ENCODE results near the gene SRGAP3. TPM values are rescaled to one million over a fixed set of nuclear protein-coding genes. Genes with fewer than 3 reads are reported as not detected.

Gene SRGAP3
- total and polyA plus RNA-seq, 2 experiments from 2014 or later = 6.0 to 15.7 TPM

- TF ChIP-seq, protein P1, sequence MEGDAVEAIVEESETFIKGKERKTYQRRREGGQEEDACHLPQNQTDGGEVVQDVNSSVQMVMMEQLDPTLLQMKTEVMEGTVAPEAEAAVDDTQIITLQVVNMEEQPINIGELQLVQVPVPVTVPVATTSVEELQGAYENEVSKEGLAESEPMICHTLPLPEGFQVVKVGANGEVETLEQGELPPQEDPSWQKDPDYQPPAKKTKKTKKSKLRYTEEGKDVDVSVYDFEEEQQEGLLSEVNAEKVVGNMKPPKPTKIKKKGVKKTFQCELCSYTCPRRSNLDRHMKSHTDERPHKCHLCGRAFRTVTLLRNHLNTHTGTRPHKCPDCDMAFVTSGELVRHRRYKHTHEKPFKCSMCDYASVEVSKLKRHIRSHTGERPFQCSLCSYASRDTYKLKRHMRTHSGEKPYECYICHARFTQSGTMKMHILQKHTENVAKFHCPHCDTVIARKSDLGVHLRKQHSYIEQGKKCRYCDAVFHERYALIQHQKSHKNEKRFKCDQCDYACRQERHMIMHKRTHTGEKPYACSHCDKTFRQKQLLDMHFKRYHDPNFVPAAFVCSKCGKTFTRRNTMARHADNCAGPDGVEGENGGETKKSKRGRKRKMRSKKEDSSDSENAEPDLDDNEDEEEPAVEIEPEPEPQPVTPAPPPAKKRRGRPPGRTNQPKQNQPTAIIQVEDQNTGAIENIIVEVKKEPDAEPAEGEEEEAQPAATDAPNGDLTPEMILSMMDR (IDR thresholded peaks at IDR 0.05; ENCODE audit: low read depth, low read length) = no peak
- no peak for DNase-seq (ENCODE audit: low read depth in 1 of 2, low spot score in 1 of 2)
- Histone ChIP-seq H3K27me3 (peaks cover 8% of the 10 kb centered on the region), H3K4me3 (no peak overlapping the region), H3K27ac (no peak overlapping the region), H3K4me1 (ENCODE audit: low read depth) (no peaks in the 10 kb centered on the region), H3K9me3 (ENCODE audit: low read depth) (no peaks in the 10 kb centered on the region), H3K36me3 (no peaks in the 10 kb centered on the region)
Measured at GRCh38 chr3:8974458-8974857, 275.0 kb downstream of the SRGAP3 start.

- DNase-seq (ENCODE audit: low read depth in 1 of 2, low spot score in 1 of 2) = peak in 1 of 2 donors; percentile 47
- Histone ChIP-seq H3K27ac (no peak overlapping the region), H3K36me3 (no peaks in the 10 kb centered on the region), H3K27me3 (peaks cover 19% of the 10 kb centered on the region), H3K9me3 (ENCODE audit: low read depth) (no peaks in the 10 kb centered on the region), H3K4me3 (no peak overlapping the region), H3K4me1 (ENCODE audit: low read depth) (no peaks in the 10 kb centered on the region)
- TF ChIP-seq, protein P1 (IDR thresholded peaks at IDR 0.05; ENCODE audit: low read depth, low read length) = no peak
Measured at GRCh38 chr3:8972639-8973038, 276.8 kb downstream of the SRGAP3 start.

DNA sequence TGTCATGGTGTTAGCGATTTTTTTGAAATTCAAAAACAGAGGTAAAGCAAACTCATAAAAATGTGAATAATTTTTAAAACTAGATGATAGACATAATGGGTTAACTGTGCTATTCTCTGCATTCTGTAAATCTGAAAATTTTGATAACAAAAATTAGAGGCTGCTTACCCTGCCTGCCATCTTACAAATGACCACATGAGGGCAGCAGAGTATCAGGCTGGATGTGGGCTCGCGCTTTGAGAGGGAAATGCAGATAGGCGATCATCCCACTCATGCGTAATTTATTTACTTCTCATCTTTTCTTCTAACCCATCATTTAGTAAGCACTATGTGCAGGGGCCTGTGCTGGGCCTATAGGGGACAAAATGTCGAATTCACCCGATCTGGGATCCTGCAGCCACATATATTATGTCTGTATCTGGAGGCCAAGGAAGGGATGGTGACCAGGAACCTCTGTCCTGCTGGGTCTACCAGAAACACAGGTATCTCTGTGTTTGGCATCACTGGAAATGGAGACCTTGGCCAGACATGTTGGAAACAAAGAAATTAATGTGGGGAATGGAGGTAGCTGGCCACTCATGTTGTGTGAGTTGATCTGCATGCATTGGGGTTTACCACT is 278.4 kb downstream of the SRGAP3 start:
- TF ChIP-seq, protein P1 (IDR thresholded peaks at IDR 0.05; ENCODE audit: low read depth, low read length) = peak; percentile 92

GRCh38 chr3:8969241-8969640 is 280.2 kb downstream of the SRGAP3 start:
- H3K9me3 ChIP-seq (ENCODE audit: low read depth) = no peaks in the 10 kb centered on the region
- TF ChIP-seq, protein P1 (IDR thresholded peaks at IDR 0.05; ENCODE audit: low read depth, low read length) = no peak
- H3K4me3 ChIP-seq = no peak overlapping the region
- no peak overlapping the region for H3K27ac ChIP-seq
- peaks cover 19% of the 10 kb centered on the region for H3K27me3 ChIP-seq
- H3K4me1 ChIP-seq (ENCODE audit: low read depth) = no peaks in the 10 kb centered on the region
- H3K36me3 ChIP-seq = no peaks in the 10 kb centered on the region
- no peak for DNase-seq (ENCODE audit: low read depth in 1 of 2, low spot score in 1 of 2)

More for the DNA sequence above, 278.4 kb downstream of the SRGAP3 start:
- Histone ChIP-seq H3K9me3 (ENCODE audit: low read depth) (no peaks in the 10 kb centered on the region), H3K4me1 (ENCODE audit: low read depth) (no peaks in the 10 kb centered on the region), H3K4me3 (no peak overlapping the region), H3K27ac (no peak overlapping the region), H3K36me3 (no peaks in the 10 kb centered on the region), H3K27me3 (peaks cover 19% of the 10 kb centered on the region)
- peak; percentile 62 to 77 for DNase-seq (ENCODE audit: low read depth in 1 of 2, low spot score in 1 of 2)

DNA sequence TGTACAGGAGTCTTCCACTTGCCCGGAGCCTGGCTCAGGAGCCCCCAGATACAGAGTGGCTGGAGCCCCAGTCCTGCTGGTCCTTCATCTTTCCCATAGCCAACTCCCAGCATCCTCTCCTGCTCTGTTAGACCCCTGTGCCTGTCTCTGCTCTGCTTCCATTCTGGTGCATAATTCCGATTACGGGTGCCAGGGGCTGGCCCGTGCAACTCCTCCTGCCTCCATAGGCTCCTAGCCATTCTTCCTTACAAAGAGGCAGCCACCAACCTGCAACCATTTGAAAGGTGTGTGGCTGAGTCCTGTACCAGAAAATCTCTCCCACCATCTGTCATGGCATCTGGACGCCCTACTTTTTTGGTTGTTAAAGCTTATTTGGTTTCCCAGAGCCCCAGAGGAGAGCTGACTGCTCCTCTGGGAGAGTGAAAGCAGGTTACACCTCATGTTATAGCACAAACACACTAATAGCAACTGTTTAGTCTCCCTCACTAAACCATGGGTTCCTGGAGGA is 281.0 kb downstream of the SRGAP3 start:
- TF ChIP-seq, protein P1 (IDR thresholded peaks at IDR 0.05; ENCODE audit: low read depth, low read length) = no peak
- no peaks in the 10 kb centered on the region for H3K4me1 ChIP-seq (ENCODE audit: low read depth)
- peaks cover 19% of the 10 kb centered on the region for H3K27me3 ChIP-seq
- no peaks in the 10 kb centered on the region for H3K36me3 ChIP-seq
- DNase-seq (ENCODE audit: low read depth in 1 of 2, low spot score in 1 of 2) = no peak
- no peaks in the 10 kb centered on the region for H3K9me3 ChIP-seq (ENCODE audit: low read depth)
- H3K27ac ChIP-seq = no peak overlapping the region
- no peak overlapping the region for H3K4me3 ChIP-seq
